Fibroblast of skin of left quadriceps (primary cell): ENCODE data around the gene CCL18.
"Not testable (repeated sequence)": the region's sequence is repeated elsewhere in the genome, so short reads cannot be mapped to it uniquely, and the experiment has no call there.

Experiments
- DNase-seq, 2 experiments: peaks; one replicate each; pipeline ENCODE4 v3.0.0-alpha.2; 2013; ENCODE audit warnings: low read depth in 2 of 2

Gene CCL18

GRCh38 chr17:36071751-36072150 lies 7.7 kb downstream of the CCL18 start:
- DNase-seq = no peak

GRCh38 chr17:36072431-36073121 lies 8.5 kb downstream of the CCL18 start:
- DNase-seq = no peak

- DNase-seq = no peak
Measured at GRCh38 chr17:36074365-36074764, 10.3 kb downstream of the CCL18 start.

- DNase-seq = not testable (repeated sequence)
Measured at GRCh38 chr17:36081681-36082471, 17.8 kb downstream of the CCL18 start.

- not testable (repeated sequence) for DNase-seq
Measured at GRCh38 chr17:36082482-36083120, 18.5 kb downstream of the CCL18 start.

GRCh38 chr17:36083691-36084090 lies 19.6 kb downstream of the CCL18 start:
- not testable (repeated sequence) for DNase-seq

GRCh38 chr17:36085765-36086164 lies 21.7 kb downstream of the CCL18 start:
- DNase-seq = no peak

GRCh38 chr17:36086791-36087190 lies 22.7 kb downstream of the CCL18 start:
- no peak for DNase-seq

GRCh38 chr17:36087471-36087870 lies 23.4 kb downstream of the CCL18 start:
- DNase-seq = not testable (repeated sequence)

GRCh38 chr17:36087897-36088572 lies 24.0 kb downstream of the CCL18 start:
- not testable (repeated sequence) for DNase-seq

GRCh38 chr17:36088670-36089338 lies 24.7 kb downstream of the CCL18 start:
- no peak for DNase-seq

GRCh38 chr17:36089339-36089865 lies 25.3 kb downstream of the CCL18 start:
- no peak for DNase-seq

- DNase-seq = no peak
Measured at GRCh38 chr17:36089888-36090836, 26.1 kb downstream of the CCL18 start, which contains the start of gene CCL3. CCL3 (minus strand) TSS chr17:36090143; CDS start chr17:36090058, 85 bp downstream.

GRCh38 chr17:36092230-36092629 lies 28.2 kb downstream of the CCL18 start:
- no peak for DNase-seq

GRCh38 chr17:36092715-36093114 lies 28.6 kb downstream of the CCL18 start:
- not testable (repeated sequence) for DNase-seq

GRCh38 chr17:36094232-36094631 lies 30.2 kb downstream of the CCL18 start:
- DNase-seq = no peak

- no peak for DNase-seq
Measured at GRCh38 chr17:36094746-36095145, 30.7 kb downstream of the CCL18 start.

- DNase-seq = no peak
Measured at GRCh38 chr17:36095992-36096391, 31.9 kb downstream of the CCL18 start.

GRCh38 chr17:36099004-36099403 lies 34.9 kb downstream of the CCL18 start:
- DNase-seq = not testable (repeated sequence)

- not testable (repeated sequence) for DNase-seq
Measured at GRCh38 chr17:36103401-36103975, 39.4 kb downstream of the CCL18 start, which contains the start of gene CCL4. CCL4 (plus strand) TSS chr17:36103827; CDS start chr17:36103906, 79 bp downstream.
